Smooth muscle cell (in vitro differentiated cells): ENCODE data around the gene PUSL1. TPM values are rescaled to one million over a fixed set of nuclear protein-coding genes. Genes with fewer than 3 reads are reported as not detected.

Source experiments
- DNase-seq: peaks from one replicate; lab custom pipeline; 2025; ENCODE audit not compliant: unreplicated experiment; lab: John Stamatoyannopoulos, UW
- H2AFZ ChIP-seq: fragments of 200-600 bp; sonication (generic); 2 replicates; pipeline ENCODE4 v1.6.0; 2016; ENCODE audit warnings: antibody characterized with exemption, low read depth, mild to moderate bottlenecking
- H3F3A ChIP-seq: fragments of 200-600 bp; sonication (generic); 2 replicates; pipeline ENCODE4 v1.6.0; 2017; ENCODE audit warnings: antibody characterized with exemption, low read depth
- H3K27ac ChIP-seq: fragments of 200-600 bp; sonication (generic); 2 replicates; pipeline ENCODE4 v1.5.1; 2016; ENCODE audit warnings: low read depth, mild to moderate bottlenecking
- H3K27me3 ChIP-seq: fragments of 200-600 bp; sonication (generic); 2 replicates; pipeline ENCODE4 v1.6.1; 2016; ENCODE audit warnings: low read depth, mild to moderate bottlenecking
- H3K36me3 ChIP-seq: fragments of 200-600 bp; sonication (generic); 2 replicates; pipeline ENCODE4 v1.5.1; 2016; ENCODE audit warnings: low read depth
- H3K4me1 ChIP-seq: fragments of 200-600 bp; sonication (generic); 2 replicates; pipeline ENCODE4 v1.5.1; 2016; ENCODE audit warnings: low read depth
- H3K4me2 ChIP-seq: fragments of 200-600 bp; sonication (generic); 2 replicates; pipeline ENCODE4 v1.6.0; 2016; ENCODE audit warnings: mild to moderate bottlenecking
- H3K4me3 ChIP-seq: fragments of 200-600 bp; sonication (generic); 2 replicates; pipeline ENCODE4 v1.5.1; 2016; ENCODE audit warnings: mild to moderate bottlenecking
- H3K79me2 ChIP-seq: fragments of 200-600 bp; sonication (generic); 2 replicates; pipeline ENCODE4 v1.6.0; 2016; ENCODE audit warnings: low read depth, mild to moderate bottlenecking
- H3K9ac ChIP-seq: fragments of 200-600 bp; sonication (generic); 2 replicates; pipeline ENCODE4 v1.6.0; 2016; ENCODE audit warnings: low read depth
- H3K9me3 ChIP-seq: fragments of 200-600 bp; sonication (generic); replicated peaks from 2 replicates; pipeline ENCODE4 v1.5.1; 2016; ENCODE audit warnings: low read depth
- H4K20me1 ChIP-seq: fragments of 200-600 bp; sonication (generic); 2 replicates; pipeline ENCODE4 v1.6.0; 2016; ENCODE audit warnings: low read depth
- WGBS: methylation state at CpG from one replicate; pipeline ENCODE4 v1.1.7; 2016; ENCODE audit warnings: low lambda C conversion rate; 5-methylcytosine and 5-hydroxymethylcytosine counted together
- microRNA-seq: library from miRNA; unstranded; fragments of <30 nt; microRNA quantifications from one replicate; pipeline ENCODE4, GENCODE V29; 2016; ENCODE audit warnings: borderline number of aligned reads
- polyA plus RNA-seq: library from polyadenylated mRNA; unstranded; fragments of >200 nt; fragmentation: Nextera tagmentation; extraction: Ambion mirVana; gene quantifications from 2 replicates; pipeline ENCODE4 v1.2.1, GENCODE V29; 2016
- small RNA-seq: library from RNA; depleted of rRNA; stranded (forward); fragments of <200 nt; gene quantifications from one replicate; pipeline ENCODE3, GENCODE V24; 2014
- total RNA-seq: library from RNA; depleted of rRNA; stranded (reverse); fragments of >200 nt; gene quantifications from 2 replicates; pipeline ENCODE4 v1.2.3, GENCODE V29; 2014
- TF ChIP-seq, protein P1 (sequence below): fragments of 200-600 bp; sonication (generic); IDR thresholded peaks from 2 replicates; pipeline ENCODE4 v1.5.1; 2017; ENCODE audit warnings: borderline replicate concordance, mild to moderate bottlenecking, antibody characterized with exemption; ENCODE audit not compliant: insufficient read depth, poor library complexity, severe bottlenecking

Gene PUSL1
- total and polyA plus RNA-seq, 2 experiments from 2014 or later, result 16.7 to 31.4 TPM

DNA sequence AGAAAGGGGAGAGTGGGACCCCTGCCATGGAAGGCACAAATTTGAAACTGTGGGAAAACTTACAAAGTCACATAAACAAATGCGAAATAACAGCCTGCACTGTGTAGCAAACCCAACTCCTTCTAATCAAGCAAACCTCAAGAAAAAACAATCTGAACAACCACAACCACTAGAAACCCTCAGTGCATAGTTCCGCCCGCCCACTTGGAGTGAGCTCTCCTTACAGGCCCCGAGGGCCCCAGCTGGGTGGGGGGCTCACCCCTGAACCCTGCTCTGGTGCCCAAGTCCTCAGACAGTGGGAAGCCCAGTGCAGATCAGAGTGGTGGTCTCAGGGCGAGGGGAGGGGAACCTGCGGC lies 50.9 kb downstream of the PUSL1 start:
- peak overlapping the region; percentile 92 for H3K4me2 ChIP-seq
- H4K20me1 ChIP-seq, result peaks cover 34% of the 10 kb centered on the region
- no peaks in the 10 kb centered on the region for H3K36me3 ChIP-seq
- H2AFZ ChIP-seq, result no peak overlapping the region
- no peak for DNase-seq
- H3K27me3 ChIP-seq, result no peaks in the 10 kb centered on the region
- peak overlapping the region; percentile 96 for H3K27ac ChIP-seq
- 46% methylated on average over 6 of the region's 6 CpGs for WGBS
- H3K4me3 ChIP-seq, result peak overlapping the region; percentile 64
- TF ChIP-seq, protein P1, sequence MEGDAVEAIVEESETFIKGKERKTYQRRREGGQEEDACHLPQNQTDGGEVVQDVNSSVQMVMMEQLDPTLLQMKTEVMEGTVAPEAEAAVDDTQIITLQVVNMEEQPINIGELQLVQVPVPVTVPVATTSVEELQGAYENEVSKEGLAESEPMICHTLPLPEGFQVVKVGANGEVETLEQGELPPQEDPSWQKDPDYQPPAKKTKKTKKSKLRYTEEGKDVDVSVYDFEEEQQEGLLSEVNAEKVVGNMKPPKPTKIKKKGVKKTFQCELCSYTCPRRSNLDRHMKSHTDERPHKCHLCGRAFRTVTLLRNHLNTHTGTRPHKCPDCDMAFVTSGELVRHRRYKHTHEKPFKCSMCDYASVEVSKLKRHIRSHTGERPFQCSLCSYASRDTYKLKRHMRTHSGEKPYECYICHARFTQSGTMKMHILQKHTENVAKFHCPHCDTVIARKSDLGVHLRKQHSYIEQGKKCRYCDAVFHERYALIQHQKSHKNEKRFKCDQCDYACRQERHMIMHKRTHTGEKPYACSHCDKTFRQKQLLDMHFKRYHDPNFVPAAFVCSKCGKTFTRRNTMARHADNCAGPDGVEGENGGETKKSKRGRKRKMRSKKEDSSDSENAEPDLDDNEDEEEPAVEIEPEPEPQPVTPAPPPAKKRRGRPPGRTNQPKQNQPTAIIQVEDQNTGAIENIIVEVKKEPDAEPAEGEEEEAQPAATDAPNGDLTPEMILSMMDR, result no peak
- H3F3A ChIP-seq, result peaks cover 18% of the 10 kb centered on the region
- H3K4me1 ChIP-seq, result peaks cover 48% of the 10 kb centered on the region
- peak overlapping the region; percentile 85 for H3K9ac ChIP-seq
- no peaks in the 10 kb centered on the region for H3K9me3 ChIP-seq
- peaks cover 37% of the 10 kb centered on the region for H3K79me2 ChIP-seq

DNA sequence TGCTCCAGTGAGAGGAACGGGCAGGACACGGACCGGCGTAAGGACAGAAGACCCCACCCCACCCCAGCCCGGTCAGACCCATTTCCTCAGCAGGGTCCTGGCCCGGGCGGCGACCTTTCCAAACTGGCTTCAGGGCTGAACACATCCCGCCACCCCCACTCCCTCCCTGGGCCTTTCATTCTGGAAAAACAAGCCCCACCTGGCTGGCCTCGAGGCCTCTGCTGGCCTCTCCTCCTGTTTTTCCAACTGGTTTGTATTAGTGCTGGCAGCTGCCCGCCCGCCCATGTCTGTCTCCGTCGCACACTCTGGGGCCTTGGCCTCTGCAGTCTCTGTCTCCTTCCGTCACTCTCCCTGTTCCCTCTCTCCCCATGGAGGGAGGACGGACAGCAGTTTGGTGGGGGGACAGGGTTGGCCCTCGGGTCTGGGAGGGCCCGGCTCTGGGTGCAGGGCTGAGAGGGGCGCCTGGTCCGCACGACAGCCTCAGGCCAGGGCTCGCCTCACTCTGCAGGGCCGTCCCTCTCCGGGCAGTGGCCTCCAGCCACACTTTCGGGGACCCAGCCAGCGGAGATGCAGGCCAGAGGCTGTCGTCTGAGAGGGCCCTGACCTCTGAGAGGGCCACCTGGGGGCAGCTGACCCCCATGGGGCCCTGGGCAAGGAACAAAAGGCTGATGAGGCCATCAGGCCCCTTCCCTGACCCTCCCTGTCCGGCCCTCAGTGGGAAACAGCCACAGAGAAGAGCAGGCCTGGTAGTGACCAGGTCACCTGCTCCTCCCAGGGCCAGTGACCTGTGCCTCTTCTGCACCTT lies 51.5 kb downstream of the PUSL1 start:
- Histone ChIP-seq H3K27me3 (no peaks in the 10 kb centered on the region), H3K9me3 (no peaks in the 10 kb centered on the region), H3K9ac (peak overlapping the region; percentile 85), H4K20me1 (peaks cover 29% of the 10 kb centered on the region), H3K36me3 (no peaks in the 10 kb centered on the region), H2AFZ (no peak overlapping the region), H3K4me1 (peaks cover 42% of the 10 kb centered on the region), H3K79me2 (peaks cover 31% of the 10 kb centered on the region), H3K4me2 (peak overlapping the region; percentile 92), H3K4me3 (no peak overlapping the region), H3K27ac (peak overlapping the region; percentile 96), H3F3A (peaks cover 17% of the 10 kb centered on the region)
- TF ChIP-seq, protein P1, result no peak
- DNase-seq, result no peak
- 39% methylated on average over 28 of the region's 28 CpGs for WGBS

DNA sequence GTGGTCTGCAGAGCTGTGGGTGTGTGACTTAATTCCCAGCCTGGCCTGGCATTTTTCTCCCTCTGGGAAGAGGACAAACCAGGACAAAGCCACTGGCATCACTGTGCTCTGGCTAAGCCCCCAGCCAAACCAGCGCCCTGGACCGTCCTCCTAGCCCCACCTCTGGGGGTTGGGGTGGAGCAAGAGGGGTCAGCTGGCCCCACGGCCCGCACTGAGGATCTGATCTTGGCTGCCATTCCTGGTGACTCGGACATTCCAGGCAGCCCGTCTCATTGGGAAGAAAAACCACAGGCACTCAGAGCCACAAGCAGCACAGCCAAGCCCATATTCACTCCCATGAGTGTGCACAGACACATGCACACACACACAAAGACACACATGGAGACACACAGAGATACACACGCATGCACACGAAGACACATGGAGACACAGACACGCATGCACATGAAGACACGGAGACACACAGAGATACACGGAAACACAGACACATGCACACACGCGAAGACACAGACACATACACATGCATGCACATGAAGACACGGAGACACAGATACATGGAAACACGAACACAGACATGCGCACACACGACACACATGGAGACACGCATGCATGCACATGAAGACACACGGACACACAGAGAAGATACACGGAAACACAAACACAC lies 52.2 kb downstream of the PUSL1 start:
- TF ChIP-seq, protein P1, result no peak
- Histone ChIP-seq H3K4me3 (no peak overlapping the region), H3K27ac (peak overlapping the region; percentile 96), H3K36me3 (no peaks in the 10 kb centered on the region), H3K4me1 (peaks cover 37% of the 10 kb centered on the region), H4K20me1 (peaks cover 21% of the 10 kb centered on the region), H3K9ac (peak overlapping the region; percentile 53), H3K9me3 (no peaks in the 10 kb centered on the region), H3K4me2 (peak overlapping the region; percentile 92), H3K79me2 (peaks cover 23% of the 10 kb centered on the region), H3F3A (peaks cover 17% of the 10 kb centered on the region), H2AFZ (no peak overlapping the region), H3K27me3 (no peaks in the 10 kb centered on the region)
- peak; percentile 51 for DNase-seq
- 64% methylated on average over 20 of the region's 20 CpGs for WGBS

Small RNAs within 50 kb of the gene (microRNA-seq; reads per million reads assigned to microRNA genes)
- gene MIR6726, result 6.4 reads per million, percentile 4 among the genes with 10 or more reads in this experiment
- gene MIR6727, result 1.8 reads per million
- gene MIR6808, result not detected

Small RNAs within 50 kb of the gene (small RNA-seq; reads per million reads assigned to genes)
- 0.21 reads per million for gene MIR6726

Other genes starting within 250 kb of the PUSL1 start
- 0.81 and 4.3 TPM in 2 replicates for gene RNF223, start 234.3 kb upstream of the PUSL1 start, total RNA-seq
- gene RNF223, start 234.3 kb upstream of the PUSL1 start, polyA plus RNA-seq, result 1.6 and 1.9 TPM in 2 replicates
- gene C1orf159, start 192.5 kb upstream of the PUSL1 start, total RNA-seq, result 9.3 and 24.5 TPM in 2 replicates
- 20.2 and 27.1 TPM in 2 replicates for gene C1orf159, start 192.5 kb upstream of the PUSL1 start, polyA plus RNA-seq
- not detected in 2 replicates for gene TTLL10, start 134.7 kb upstream of the PUSL1 start, total RNA-seq
- gene TTLL10, start 134.7 kb upstream of the PUSL1 start, polyA plus RNA-seq, result 0.45 TPM in 1 of 2 replicates, not detected in the other
- gene TNFRSF18, start 102.0 kb upstream of the PUSL1 start, total RNA-seq, result 1.9 and 4.8 TPM in 2 replicates
- 12.2 and 15.8 TPM in 2 replicates for gene TNFRSF18, start 102.0 kb upstream of the PUSL1 start, polyA plus RNA-seq
- 0.54 TPM in 1 of 2 replicates, not detected in the other for gene TNFRSF4, start 94.4 kb upstream of the PUSL1 start, total RNA-seq
- 0.79 TPM in 1 of 2 replicates, not detected in the other for gene TNFRSF4, start 94.4 kb upstream of the PUSL1 start, polyA plus RNA-seq
- 75.0 and 94.9 TPM in 2 replicates for gene SDF4, start 76.6 kb upstream of the PUSL1 start, total RNA-seq
- gene SDF4, start 76.6 kb upstream of the PUSL1 start, polyA plus RNA-seq, result 263 TPM in 2 replicates
- 12.9 and 15.0 TPM in 2 replicates for gene B3GALT6, start 76.4 kb upstream of the PUSL1 start, total RNA-seq
- gene B3GALT6, start 76.4 kb upstream of the PUSL1 start, polyA plus RNA-seq, result 33.2 and 39.3 TPM in 2 replicates
- 1.8 and 1.9 TPM in 2 replicates for gene C1QTNF12, start 61.9 kb upstream of the PUSL1 start, total RNA-seq
- gene C1QTNF12, start 61.9 kb upstream of the PUSL1 start, polyA plus RNA-seq, result 5.4 and 12.3 TPM in 2 replicates
- gene UBE2J2, start 34.7 kb upstream of the PUSL1 start, total RNA-seq, result 20.5 and 30.2 TPM in 2 replicates
- 72.9 and 84.0 TPM in 2 replicates for gene UBE2J2, start 34.7 kb upstream of the PUSL1 start, polyA plus RNA-seq
- gene SCNN1D, start 28.2 kb upstream of the PUSL1 start, total RNA-seq, result 2.0 and 6.7 TPM in 2 replicates
- 5.0 and 6.9 TPM in 2 replicates for gene SCNN1D, start 28.2 kb upstream of the PUSL1 start, polyA plus RNA-seq
- 29.9 and 33.7 TPM in 2 replicates for gene ACAP3, start 667 bp upstream of the PUSL1 start, total RNA-seq
- 63.9 and 72.6 TPM in 2 replicates for gene ACAP3, start 667 bp upstream of the PUSL1 start, polyA plus RNA-seq
- gene INTS11, start 16.1 kb downstream of the PUSL1 start, total RNA-seq, result 48.5 and 49.3 TPM in 2 replicates
- 63.1 and 82.1 TPM in 2 replicates for gene INTS11, start 16.1 kb downstream of the PUSL1 start, polyA plus RNA-seq
- gene CPTP, start 16.2 kb downstream of the PUSL1 start, total RNA-seq, result 13.8 and 16.2 TPM in 2 replicates
- 32.5 and 34.3 TPM in 2 replicates for gene CPTP, start 16.2 kb downstream of the PUSL1 start, polyA plus RNA-seq
- 0.18 and 0.36 TPM in 2 replicates for gene TAS1R3, start 22.7 kb downstream of the PUSL1 start, total RNA-seq
- 0.39 and 0.79 TPM in 2 replicates for gene TAS1R3, start 22.7 kb downstream of the PUSL1 start, polyA plus RNA-seq
- gene DVL1, start 40.8 kb downstream of the PUSL1 start, total RNA-seq, result 28.5 and 37.8 TPM in 2 replicates
- 28.7 and 43.5 TPM in 2 replicates for gene DVL1, start 40.8 kb downstream of the PUSL1 start, polyA plus RNA-seq
- gene MXRA8, start 50.0 kb downstream of the PUSL1 start, total RNA-seq, result 240 and 266 TPM in 2 replicates
- 473 and 597 TPM in 2 replicates for gene MXRA8, start 50.0 kb downstream of the PUSL1 start, polyA plus RNA-seq
- gene AURKAIP1, start 66.6 kb downstream of the PUSL1 start, total RNA-seq, result 60.1 and 81.8 TPM in 2 replicates
- 214 and 245 TPM in 2 replicates for gene AURKAIP1, start 66.6 kb downstream of the PUSL1 start, polyA plus RNA-seq
- 172 and 180 TPM in 2 replicates for gene CCNL2, start 90.7 kb downstream of the PUSL1 start, total RNA-seq
- 144 and 226 TPM in 2 replicates for gene CCNL2, start 90.7 kb downstream of the PUSL1 start, polyA plus RNA-seq
- gene MRPL20, start 98.7 kb downstream of the PUSL1 start, total RNA-seq, result 99.0 and 99.6 TPM in 2 replicates
- gene MRPL20, start 98.7 kb downstream of the PUSL1 start, polyA plus RNA-seq, result 147 and 161 TPM in 2 replicates
- 5.3 and 10.1 TPM in 2 replicates for gene ANKRD65, start 112.7 kb downstream of the PUSL1 start, total RNA-seq
- 6.1 and 30.1 TPM in 2 replicates for gene ANKRD65, start 112.7 kb downstream of the PUSL1 start, polyA plus RNA-seq
- 25.1 and 29.5 TPM in 2 replicates for gene VWA1, start 127.1 kb downstream of the PUSL1 start, total RNA-seq
- 79.2 and 156 TPM in 2 replicates for gene VWA1, start 127.1 kb downstream of the PUSL1 start, polyA plus RNA-seq
- 0.09 and 0.40 TPM in 2 replicates for gene ATAD3C, start 141.1 kb downstream of the PUSL1 start, total RNA-seq
- gene ATAD3C, start 141.1 kb downstream of the PUSL1 start, polyA plus RNA-seq, result 0.86 and 2.6 TPM in 2 replicates
- 6.7 and 8.6 TPM in 2 replicates for gene ATAD3B, start 163.2 kb downstream of the PUSL1 start, total RNA-seq
- 20.2 and 27.4 TPM in 2 replicates for gene ATAD3B, start 163.2 kb downstream of the PUSL1 start, polyA plus RNA-seq
- gene ATAD3A, start 203.6 kb downstream of the PUSL1 start, total RNA-seq, result 14.3 and 16.0 TPM in 2 replicates
- 58.0 and 68.7 TPM in 2 replicates for gene ATAD3A, start 203.6 kb downstream of the PUSL1 start, polyA plus RNA-seq
- gene TMEM240, start 232.0 kb downstream of the PUSL1 start, total RNA-seq, result 1.9 and 12.2 TPM in 2 replicates
- gene TMEM240, start 232.0 kb downstream of the PUSL1 start, polyA plus RNA-seq, result 2.7 and 4.0 TPM in 2 replicates